ENCODE data around the gene GRB2.
"Not testable (repeated sequence)": the region's sequence is repeated elsewhere in the genome, so short reads cannot be mapped to it uniquely, and the experiment has no call there.

Gene GRB2

DNA sequence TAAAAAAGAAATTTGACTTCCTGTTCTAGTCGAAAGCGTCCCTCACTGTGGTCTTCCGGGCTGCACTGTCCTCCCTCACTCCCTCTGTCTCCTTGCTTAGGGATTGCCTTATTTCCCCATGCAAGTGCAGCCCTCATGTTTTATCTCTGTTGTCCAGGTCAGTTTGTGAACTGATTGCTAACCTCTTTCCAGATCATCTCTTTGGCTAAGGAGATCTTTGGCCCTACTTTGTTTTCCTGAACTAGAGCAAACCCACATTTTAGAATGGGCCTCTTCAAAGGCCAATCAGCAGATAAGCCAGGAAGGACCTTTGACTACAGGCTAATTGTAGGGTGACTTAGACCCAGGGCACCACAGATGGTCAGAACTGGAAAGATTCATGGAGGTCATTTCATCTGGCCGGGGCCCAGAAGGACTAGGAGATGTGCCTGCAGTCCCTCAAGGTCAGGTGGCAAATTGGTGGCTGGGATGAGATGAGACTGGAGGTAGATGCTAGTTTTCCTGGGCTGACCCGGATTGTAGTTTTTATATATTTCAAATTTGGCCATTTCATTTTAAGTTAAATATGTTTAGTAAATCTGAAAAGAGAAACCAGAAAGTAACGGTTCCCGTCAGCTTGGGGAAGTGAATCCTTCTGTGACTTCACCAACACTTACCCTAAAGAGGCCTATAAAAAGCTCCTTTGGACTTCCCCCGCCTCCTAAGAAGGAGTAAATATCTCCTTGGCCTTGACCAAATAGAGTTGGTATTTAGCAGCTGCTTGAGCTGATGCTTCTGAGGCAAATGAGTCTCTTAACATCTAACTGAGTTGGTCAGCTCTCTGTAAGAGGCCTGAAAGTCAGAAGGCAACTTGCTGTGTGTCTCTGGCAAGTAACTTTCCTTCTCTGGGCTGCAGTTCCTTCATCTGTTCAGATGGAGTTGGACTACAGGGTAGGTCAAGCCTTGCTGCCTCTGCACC, 110.0 kb downstream of the GRB2 start:
- TF ChIP-seq POLR2A (IDR thresholded peaks at IDR 0.05; ENCODE audit: low read length) (no peak), GATA1 (IDR thresholded peaks at IDR 0.05; ENCODE audit: low read depth, low read length) (no peak)
- no peak for DNase-seq

DNA sequence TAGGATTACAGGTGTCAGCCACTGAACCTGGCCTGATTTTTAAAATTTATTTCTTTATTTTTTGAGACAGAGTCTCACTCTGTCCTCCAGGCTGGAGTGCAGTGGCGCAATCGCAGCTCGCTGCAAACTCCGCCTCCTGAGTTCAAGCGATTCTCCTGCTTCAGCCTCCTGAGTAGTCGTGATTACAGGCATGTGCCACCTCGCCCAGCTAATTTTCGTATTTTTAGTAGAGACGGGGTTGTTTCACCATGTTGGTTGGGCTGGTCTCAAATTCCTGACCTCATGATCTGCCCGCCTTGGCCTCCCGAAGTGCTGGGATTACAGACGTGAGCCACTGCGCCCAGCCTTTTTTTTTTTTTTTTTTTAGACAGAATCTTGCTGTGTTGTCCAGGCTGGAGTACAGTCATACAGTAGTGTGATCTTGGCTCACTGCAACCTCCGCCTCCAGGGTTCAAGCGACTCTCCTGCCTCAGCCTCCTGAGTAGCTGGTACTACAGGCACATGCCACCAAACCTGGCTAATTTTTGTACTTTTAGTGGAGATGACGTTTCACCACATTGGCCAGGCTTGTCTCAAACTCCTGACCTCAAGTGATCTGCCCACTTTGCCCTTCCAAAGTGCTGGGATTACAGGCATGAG, 112.5 kb downstream of the GRB2 start:
- DNase-seq = not testable (repeated sequence)

- no peak for TF ChIP-seq GATA1 (IDR thresholded peaks at IDR 0.05; ENCODE audit: low read depth, low read length)
- peak; percentile 67 for TF ChIP-seq POLR2A (IDR thresholded peaks at IDR 0.05; ENCODE audit: low read length)
These were observed 115.6 kb downstream of the GRB2 start for GRCh38 chr17:75289832-75290337.

GRCh38 chr17:75289115-75289831, 116.2 kb downstream of the GRB2 start, which contains the start of gene SLC25A19:
Gene SLC25A19, minus strand, starts transcription at chr17:75289433. Its CDS starts 2,669 bp downstream, at chr17:75286764.
- peak; percentile 99 for DNase-seq
- no peak for TF ChIP-seq GATA1 (IDR thresholded peaks at IDR 0.05; ENCODE audit: low read depth, low read length)
- TF ChIP-seq POLR2A (IDR thresholded peaks at IDR 0.05; ENCODE audit: low read length) = peak; percentile 92

More at GRCh38 chr17:75289832-75290337, 115.6 kb downstream of the GRB2 start:
- DNase-seq = peak; percentile 80

DNA sequence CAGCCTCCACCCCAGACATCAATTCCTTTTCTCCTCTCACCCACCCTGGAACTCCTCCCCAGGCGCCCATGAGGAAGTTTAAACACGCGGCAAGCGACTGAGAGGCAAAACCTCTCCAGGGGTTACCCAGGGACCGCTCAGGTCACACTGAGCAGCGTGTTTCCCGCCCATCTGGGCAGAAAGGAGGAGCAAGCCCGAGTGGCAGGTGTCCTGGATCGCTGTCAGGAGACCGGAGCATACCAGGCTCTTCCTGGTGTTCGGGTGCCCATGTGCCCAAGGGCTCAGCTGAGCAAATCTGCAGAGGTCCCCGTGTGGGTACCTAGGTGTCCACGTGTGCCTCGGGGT, 116.7 kb downstream of the GRB2 start:
- peak in 1 of 2 experiments; percentile 65 for DNase-seq
- TF ChIP-seq GATA1 (IDR thresholded peaks at IDR 0.05; ENCODE audit: low read depth, low read length) = no peak
- no peak for TF ChIP-seq POLR2A (IDR thresholded peaks at IDR 0.05; ENCODE audit: low read length)

DNA sequence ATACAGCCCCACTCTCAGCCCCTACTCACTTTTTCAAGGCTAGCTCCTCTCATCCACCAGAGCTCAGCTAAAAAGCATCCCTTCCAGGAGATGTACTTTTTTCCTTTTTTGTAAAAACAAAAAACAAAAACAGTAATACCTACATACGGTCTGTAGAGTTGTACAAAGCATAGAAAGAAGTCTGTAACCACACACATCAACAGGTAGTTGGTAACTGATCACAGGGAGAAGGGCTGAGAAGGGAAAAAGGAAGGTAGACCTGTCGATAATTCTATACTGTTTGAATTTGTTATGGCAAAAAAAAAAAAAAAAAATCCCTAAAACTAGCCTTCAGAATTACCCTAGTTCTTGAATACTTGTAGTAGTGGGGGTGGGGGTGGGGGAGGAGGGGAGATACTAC, 117.1 kb downstream of the GRB2 start:
- TF ChIP-seq POLR2A (IDR thresholded peaks at IDR 0.05; ENCODE audit: low read length) (no peak), GATA1 (IDR thresholded peaks at IDR 0.05; ENCODE audit: low read depth, low read length) (no peak)
- no peak for DNase-seq

- DNase-seq = no peak
- no peak for TF ChIP-seq POLR2A (IDR thresholded peaks at IDR 0.05; ENCODE audit: low read length)
These were observed 118.3 kb downstream of the GRB2 start for GRCh38 chr17:75287221-75287620.

GRCh38 chr17:75285123-75285522, 120.4 kb downstream of the GRB2 start:
- DNase-seq = no peak

DNA sequence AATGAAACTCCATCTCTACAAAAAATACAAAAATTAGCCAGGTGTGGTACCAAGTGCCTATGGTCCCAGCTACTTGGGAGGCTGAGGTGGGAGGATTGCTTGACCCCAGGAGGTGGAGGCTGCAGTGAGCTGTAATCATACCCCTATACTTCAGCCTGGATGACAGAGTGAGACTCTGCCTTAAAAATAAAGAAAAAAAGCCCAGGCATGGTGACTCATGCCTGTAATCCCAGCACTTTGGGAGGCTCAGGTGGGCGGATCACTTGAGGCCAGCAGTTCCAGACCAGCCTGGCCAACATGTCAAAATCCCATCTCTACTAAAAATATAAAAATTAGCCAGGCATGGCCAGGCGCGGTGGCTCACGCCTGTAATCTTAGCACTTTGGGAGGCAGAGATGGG, 125.3 kb downstream of the GRB2 start:
- not testable (repeated sequence) for DNase-seq

More at GRCh38 chr17:75285123-75285522, 120.4 kb downstream of the GRB2 start:
- TF ChIP-seq POLR2A (IDR thresholded peaks at IDR 0.05; ENCODE audit: low read length) (no peak), GATA1 (IDR thresholded peaks at IDR 0.05; ENCODE audit: low read depth, low read length) (no peak)

- no peak for DNase-seq
- no peak for TF ChIP-seq GATA1 (IDR thresholded peaks at IDR 0.05; ENCODE audit: low read depth, low read length)
- no peak for TF ChIP-seq POLR2A (IDR thresholded peaks at IDR 0.05; ENCODE audit: low read length)
These were observed 127.8 kb downstream of the GRB2 start for GRCh38 chr17:75277664-75278071.

- DNase-seq = peak; percentile 68 to 87
- TF ChIP-seq GATA1 (IDR thresholded peaks at IDR 0.05; ENCODE audit: low read depth, low read length) (no peak), POLR2A (IDR thresholded peaks at IDR 0.05; ENCODE audit: low read length) (no peak)
These were observed 131.3 kb downstream of the GRB2 start for GRCh38 chr17:75273977-75274708.

DNA sequence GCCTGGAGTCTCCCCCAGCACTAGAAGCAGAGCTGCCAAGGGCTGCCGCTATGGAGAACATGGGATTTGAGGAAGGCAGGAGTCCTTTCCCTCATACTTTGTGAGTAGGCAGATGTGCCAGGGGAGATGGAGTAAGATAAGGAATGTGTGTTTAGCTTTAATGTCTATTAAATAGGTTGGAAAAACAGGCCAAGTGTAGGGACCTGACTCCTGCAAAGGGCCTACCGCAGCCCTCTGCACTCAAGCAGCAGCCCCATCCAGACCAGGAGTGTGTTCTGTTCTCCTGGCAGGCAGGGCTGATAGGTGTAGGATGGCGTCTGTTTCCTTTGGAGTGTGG, 132.7 kb downstream of the GRB2 start:
- DNase-seq = no peak
- TF ChIP-seq GATA1 (IDR thresholded peaks at IDR 0.05; ENCODE audit: low read depth, low read length) (no peak), POLR2A (IDR thresholded peaks at IDR 0.05; ENCODE audit: low read length) (no peak)

DNA sequence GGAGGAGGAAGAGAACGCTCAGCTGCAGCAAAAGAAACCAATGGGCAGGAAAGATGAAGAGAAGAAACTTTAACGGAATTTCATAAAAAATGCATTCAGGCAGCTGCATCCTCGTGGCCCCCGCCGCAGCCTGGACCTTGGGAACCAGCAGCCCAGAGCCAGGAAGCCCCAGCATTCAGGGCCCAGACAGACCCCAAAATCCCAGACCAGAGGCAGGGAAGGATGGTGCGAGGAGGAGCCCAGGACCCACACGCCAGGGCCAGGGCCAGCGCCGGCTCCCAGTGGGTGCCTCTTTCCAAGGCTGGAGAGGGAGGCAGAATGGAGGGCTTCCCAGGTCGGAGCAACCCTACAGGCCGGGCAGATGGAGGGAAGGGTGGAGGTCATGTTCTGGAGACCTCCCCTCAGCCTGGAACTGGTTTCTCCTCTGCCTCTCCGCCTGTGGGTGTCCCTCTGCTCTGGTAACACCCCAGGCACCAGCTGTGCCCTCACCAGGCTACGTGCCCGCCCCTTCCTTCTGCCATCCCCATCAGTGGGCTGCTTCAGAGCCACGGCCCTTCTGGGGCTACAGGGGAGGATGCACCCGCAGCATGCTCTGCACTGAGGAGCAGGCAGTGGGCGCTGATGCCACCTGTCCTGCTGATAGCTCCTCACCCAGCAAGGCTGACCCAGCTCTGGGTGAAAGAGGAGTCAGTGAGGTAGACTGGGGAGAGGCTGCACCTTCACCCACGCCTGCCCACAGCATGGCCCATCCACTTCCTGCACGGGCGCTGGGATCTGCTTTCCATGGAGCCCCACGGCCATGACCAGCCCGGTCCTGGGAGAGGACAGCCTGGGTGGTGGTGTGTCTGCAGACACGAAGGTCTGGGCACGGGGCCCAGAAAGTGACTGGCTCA, 133.3 kb downstream of the GRB2 start:
- TF ChIP-seq POLR2A (IDR thresholded peaks at IDR 0.05; ENCODE audit: low read length) (no peak), GATA1 (IDR thresholded peaks at IDR 0.05; ENCODE audit: low read depth, low read length) (no peak)
- DNase-seq = no peak

Data from erythroblast (primary cell).